Retinal pigment epithelial cell (primary cell): Measurements from ENCODE around the gene AFF3.
"Not testable (repeated sequence)": the region's sequence is repeated elsewhere in the genome, so short reads cannot be mapped to it uniquely, and the experiment has no call there.

Source experiments
- DNase-seq: peaks from one replicate; pipeline ENCODE4 v3.0.0-alpha.2; 2010; ENCODE audit warnings: low read depth
- H3K4me3 ChIP-seq: 2 replicates; pipeline ENCODE4 v1.5.1; 2011; ENCODE audit warnings: mild to moderate bottlenecking, low read length, control low read depth, moderate library complexity
- CTCF ChIP-seq: conservative IDR thresholded peaks from 2 replicates; pipeline ENCODE4 v1.5.1; 2011; ENCODE audit warnings: low read depth, low read length, control low read depth, inconsistent platforms

AFF3 gene

GRCh38 chr2:99753505-99753904 lies 388.9 kb downstream of the AFF3 start:
- no peak for TF ChIP-seq CTCF
- no peak for DNase-seq
- no peak overlapping the region for H3K4me3 ChIP-seq

GRCh38 chr2:99748344-99748743 lies 394.0 kb downstream of the AFF3 start:
- no peak overlapping the region for H3K4me3 ChIP-seq
- no peak for DNase-seq
- no peak for TF ChIP-seq CTCF

GRCh38 chr2:99747842-99748241 lies 394.5 kb downstream of the AFF3 start:
- TF ChIP-seq CTCF: no peak
- no peak overlapping the region for H3K4me3 ChIP-seq
- no peak for DNase-seq

GRCh38 chr2:99743146-99743545 lies 399.2 kb downstream of the AFF3 start:
- DNase-seq: no peak
- no peak for TF ChIP-seq CTCF
- H3K4me3 ChIP-seq: no peak overlapping the region

GRCh38 chr2:99737537-99737936 lies 404.9 kb downstream of the AFF3 start:
- no peak for TF ChIP-seq CTCF
- no peak for DNase-seq

GRCh38 chr2:99735753-99736152 lies 406.6 kb downstream of the AFF3 start:
- no peak overlapping the region for H3K4me3 ChIP-seq
- DNase-seq: no peak
- no peak for TF ChIP-seq CTCF

More at GRCh38 chr2:99737537-99737936, 404.9 kb downstream of the AFF3 start:
- no peak overlapping the region for H3K4me3 ChIP-seq

GRCh38 chr2:99735314-99735713 lies 407.1 kb downstream of the AFF3 start:
- DNase-seq, H3K4me3 ChIP-seq: not testable (repeated sequence)

GRCh38 chr2:99734236-99734635 lies 408.2 kb downstream of the AFF3 start:
- TF ChIP-seq CTCF: no peak
- no peak for DNase-seq
- no peak overlapping the region for H3K4me3 ChIP-seq
